Nephron progenitor cell (in vitro differentiated cells): Measurements from ENCODE around the gene TTF2.

Experiments used
- DNase-seq: peaks from one replicate; pipeline ENCODE4 v3.0.0; 2021
- H3K27ac Mint-ChIP-seq: 2 replicates; pipeline ENCODE4 v1.8.0; 2021; ENCODE audit warnings: mild to moderate bottlenecking, moderate library complexity, mixed read lengths
- H3K27me3 Mint-ChIP-seq: 2 replicates; pipeline ENCODE4 v1.8.0; 2021; ENCODE audit warnings: mild to moderate bottlenecking, low read depth, mixed read lengths; ENCODE audit not compliant: poor library complexity
- H3K36me3 Mint-ChIP-seq: 2 replicates; pipeline ENCODE4 v1.8.0; 2021; ENCODE audit warnings: low read depth, mixed read lengths
- H3K4me1 Mint-ChIP-seq: 2 replicates; pipeline ENCODE4 v1.8.0; 2021; ENCODE audit warnings: mixed read lengths
- H3K4me3 Mint-ChIP-seq: 2 replicates; pipeline ENCODE4 v1.8.0; 2021; ENCODE audit warnings: mild to moderate bottlenecking, moderate library complexity, mixed read lengths
- H3K9me3 Mint-ChIP-seq: 2 replicates; pipeline ENCODE4 v1.8.0; 2021; ENCODE audit warnings: mild to moderate bottlenecking, moderate library complexity, mixed read lengths
- CTCF ChIP-seq: fragments of 200-600 bp; sonication (generic); IDR thresholded peaks from 2 replicates; pipeline ENCODE4 v1.5.0; 2021; ENCODE audit warnings: antibody characterized with exemption

Gene TTF2

GRCh38 chr1:117059678-117060440 lies at the start of gene TTF2:
Gene TTF2, plus strand, starts transcription at chr1:117060326. Its CDS starts 21 bp downstream, at chr1:117060347.
- TF ChIP-seq CTCF, result no peak
- no peaks in the 10 kb centered on the region for H3K9me3 Mint-ChIP-seq
- H3K27ac Mint-ChIP-seq, result peak within 1 kb of the TSS; percentile 91

GRCh38 chr1:117011334-117011733 lies 48.8 kb upstream of the TTF2 start:
- Mint-ChIP-seq H3K4me3 (no peak overlapping the region), H3K36me3 (no peaks in the 10 kb centered on the region), H3K27ac (peak overlapping the region; percentile 68), H3K27me3 (no peaks in the 10 kb centered on the region), H3K4me1 (peaks cover 35% of the 10 kb centered on the region), H3K9me3 (no peaks in the 10 kb centered on the region)
- DNase-seq, result no peak
- no peak for TF ChIP-seq CTCF

More at GRCh38 chr1:117059678-117060440, at the start of gene TTF2:
- Mint-ChIP-seq H3K27me3 (no peaks in the 10 kb centered on the region), H3K36me3 (peaks cover 11% of the 10 kb centered on the region), H3K4me1 (peaks cover 45% of the 10 kb centered on the region), H3K4me3 (no peak within 1 kb of the TSS)
- DNase-seq, result peak; percentile 95

DNA sequence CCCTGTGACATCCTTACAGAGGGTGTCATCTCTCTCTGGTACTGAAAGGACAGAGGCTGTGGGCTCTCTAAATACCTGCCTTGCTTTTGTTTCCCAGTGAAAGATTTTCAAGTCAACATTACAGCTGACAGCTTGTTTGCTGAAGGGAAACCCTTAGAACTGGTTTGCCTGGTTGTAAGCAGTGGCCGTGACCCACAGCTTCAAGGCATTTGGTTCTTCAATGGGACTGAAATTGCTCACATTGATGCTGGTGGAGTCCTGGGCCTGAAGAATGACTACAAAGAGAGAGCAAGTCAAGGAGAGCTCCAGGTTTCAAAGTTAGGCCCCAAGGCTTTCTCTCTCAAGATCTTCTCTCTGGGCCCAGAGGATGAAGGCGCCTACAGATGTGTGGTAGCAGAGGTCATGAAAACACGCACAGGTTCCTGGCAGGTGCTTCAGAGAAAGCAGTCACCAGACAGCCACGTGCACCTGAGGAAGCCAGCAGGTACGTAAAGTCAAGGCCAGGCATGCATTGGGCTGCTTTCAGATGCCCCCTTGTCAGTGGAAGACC lies 46.7 kb upstream of the TTF2 start:
- DNase-seq, result no peak
- Mint-ChIP-seq H3K4me3 (no peak overlapping the region), H3K27ac (peak overlapping the region; percentile 66), H3K4me1 (peaks cover 34% of the 10 kb centered on the region), H3K27me3 (no peaks in the 10 kb centered on the region), H3K36me3 (no peaks in the 10 kb centered on the region), H3K9me3 (no peaks in the 10 kb centered on the region)
- no peak for TF ChIP-seq CTCF

GRCh38 chr1:117014209-117014608 lies 45.9 kb upstream of the TTF2 start:
- Mint-ChIP-seq H3K27ac (no peak overlapping the region), H3K27me3 (no peaks in the 10 kb centered on the region), H3K36me3 (peaks cover 1% of the 10 kb centered on the region), H3K4me3 (no peak overlapping the region), H3K9me3 (no peaks in the 10 kb centered on the region), H3K4me1 (peaks cover 27% of the 10 kb centered on the region)
- no peak for TF ChIP-seq CTCF
- DNase-seq, result no peak

GRCh38 chr1:117015724-117016123 lies 44.4 kb upstream of the TTF2 start:
- DNase-seq, result no peak
- H3K27ac Mint-ChIP-seq, result peak overlapping the region; percentile 47
- no peaks in the 10 kb centered on the region for H3K27me3 Mint-ChIP-seq
- H3K9me3 Mint-ChIP-seq, result no peaks in the 10 kb centered on the region
- TF ChIP-seq CTCF, result no peak
- peaks cover 16% of the 10 kb centered on the region for H3K4me1 Mint-ChIP-seq
- peaks cover 11% of the 10 kb centered on the region for H3K36me3 Mint-ChIP-seq
- no peak overlapping the region for H3K4me3 Mint-ChIP-seq

DNA sequence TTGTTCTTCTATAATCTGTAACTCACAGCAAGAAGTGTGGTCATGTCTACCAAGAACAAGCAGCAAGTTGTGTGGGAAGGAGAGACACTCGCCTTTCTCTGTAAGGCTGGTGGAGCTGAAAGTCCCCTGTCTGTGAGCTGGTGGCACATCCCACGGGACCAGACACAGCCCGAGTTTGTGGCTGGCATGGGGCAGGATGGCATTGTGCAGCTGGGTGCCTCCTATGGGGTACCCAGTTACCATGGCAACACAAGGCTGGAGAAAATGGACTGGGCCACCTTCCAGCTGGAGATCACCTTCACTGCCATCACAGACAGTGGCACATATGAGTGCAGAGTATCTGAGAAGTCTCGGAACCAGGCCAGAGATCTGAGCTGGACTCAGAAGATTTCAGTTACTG lies 43.1 kb upstream of the TTF2 start:
- TF ChIP-seq CTCF, result no peak
- Mint-ChIP-seq H3K4me3 (no peak overlapping the region), H3K9me3 (no peaks in the 10 kb centered on the region), H3K27me3 (no peaks in the 10 kb centered on the region), H3K4me1 (peaks cover 14% of the 10 kb centered on the region), H3K36me3 (peaks cover 16% of the 10 kb centered on the region), H3K27ac (no peak overlapping the region)
- DNase-seq, result no peak
